GM15510 (cell line): ENCODE measurements around the gene MYLK.

Source experiments
- POLR2A ChIP-seq: IDR thresholded peaks from 3 replicates; pipeline ENCODE4 v1.6.1; 2011; ENCODE audit warnings: borderline replicate concordance; ENCODE audit not compliant: insufficient read length; ENCODE audit errors: extremely low read depth

Gene MYLK

DNA sequence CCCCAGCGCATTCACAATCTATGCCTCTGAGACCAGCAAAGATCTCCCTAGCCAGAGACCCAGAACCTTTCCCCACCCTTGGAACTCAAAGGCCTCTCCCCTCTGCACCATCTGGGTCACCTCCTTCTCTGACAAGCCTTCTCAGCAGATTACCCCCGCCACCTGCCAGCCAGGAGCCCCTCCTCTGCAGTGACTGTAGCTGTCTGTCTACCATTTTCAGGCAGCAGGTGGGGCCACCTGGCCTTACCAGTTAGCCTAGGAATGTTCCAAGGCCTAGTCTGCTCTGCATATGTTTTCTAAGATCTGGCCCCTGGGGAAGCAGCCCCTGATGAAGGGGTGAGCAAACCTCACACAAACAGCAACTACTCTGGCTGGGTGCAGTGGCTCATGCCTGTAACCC is 2.4 kb downstream of the MYLK start:
- no peak for TF ChIP-seq POLR2A

DNA sequence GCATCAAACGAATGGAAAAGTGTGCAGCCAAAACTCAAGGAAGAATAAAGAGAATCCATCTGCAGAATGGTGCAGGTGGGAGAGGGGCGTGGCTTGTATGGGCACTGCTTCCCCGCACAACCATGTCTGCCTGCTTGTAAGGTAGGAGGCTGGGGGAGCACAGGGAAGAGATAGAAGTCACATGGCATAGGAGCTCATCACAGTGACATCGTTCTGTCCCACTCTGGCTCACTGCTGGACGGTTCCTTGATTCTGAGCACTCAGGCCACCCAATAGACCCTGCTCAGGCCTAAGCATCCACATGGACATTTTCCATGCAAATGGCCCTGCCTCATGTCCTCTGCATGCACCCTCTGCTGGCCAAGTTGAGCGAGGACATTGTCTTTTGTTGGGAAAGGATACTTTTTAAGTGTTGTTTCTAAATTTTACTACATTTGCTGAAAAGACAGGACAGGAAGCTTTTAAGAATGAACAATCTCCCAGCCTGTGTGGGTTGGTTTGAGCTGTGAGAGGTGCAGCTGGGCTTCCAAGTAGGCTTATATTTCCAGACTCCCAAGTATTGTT is 3.1 kb downstream of the MYLK start:
- no peak for TF ChIP-seq POLR2A

DNA sequence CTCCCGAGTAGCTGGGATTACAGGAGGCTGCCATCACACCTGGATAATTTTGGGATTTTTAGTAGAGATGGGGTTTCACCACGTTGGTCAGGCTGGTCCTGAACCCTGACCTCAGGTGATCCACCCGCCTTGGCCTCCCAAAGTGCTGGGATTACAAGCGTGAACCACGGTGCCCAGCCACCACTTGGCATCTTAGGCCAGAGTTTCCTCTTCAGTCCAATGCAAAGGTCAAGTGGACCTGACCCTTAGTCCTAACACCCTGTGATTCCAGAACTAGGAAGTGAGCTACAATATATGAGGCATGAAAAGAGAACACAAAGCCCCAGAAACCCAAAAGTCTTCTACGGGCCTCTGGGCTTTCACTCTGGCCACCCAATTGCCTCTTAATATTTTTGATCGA is 5.3 kb downstream of the MYLK start:
- TF ChIP-seq POLR2A: no peak

DNA sequence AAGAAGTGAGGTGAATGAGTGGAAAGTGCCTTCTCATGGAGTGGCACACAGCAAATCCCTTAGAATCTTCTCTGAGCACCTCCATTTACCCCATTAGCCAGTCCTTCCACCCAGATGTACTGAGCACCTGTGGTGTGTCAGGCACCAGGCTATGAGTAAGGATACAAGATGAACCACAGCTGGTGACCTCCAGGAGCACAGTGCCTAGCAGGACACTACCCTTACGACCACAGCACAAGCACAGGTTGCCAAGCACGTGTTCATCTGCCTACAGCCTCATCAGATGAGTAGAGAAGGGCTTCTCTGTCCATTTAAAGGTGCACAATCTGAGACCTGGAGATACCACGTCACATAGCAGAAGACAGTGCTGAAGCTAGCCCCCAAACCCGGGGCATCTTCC is 6.2 kb downstream of the MYLK start:
- TF ChIP-seq POLR2A: no peak

DNA sequence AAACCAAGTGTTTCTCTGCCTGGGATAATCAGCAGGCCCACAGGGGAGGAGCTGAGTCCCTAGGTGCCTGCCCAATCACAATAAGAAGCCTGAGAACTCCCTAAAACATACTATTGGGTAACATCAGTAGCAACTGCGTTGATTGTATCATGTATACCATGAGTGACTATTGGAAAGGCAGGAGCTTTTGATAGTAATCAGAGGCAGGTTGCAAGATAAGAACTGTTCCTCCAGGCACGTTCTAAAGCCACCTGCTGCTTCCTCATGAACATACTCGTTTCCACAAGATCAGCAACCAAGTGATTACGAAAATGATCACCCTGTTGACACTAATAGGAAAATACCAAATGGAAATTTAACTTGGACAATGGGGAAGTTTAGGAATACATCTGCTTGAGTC is 6.7 kb downstream of the MYLK start:
- TF ChIP-seq POLR2A: no peak

DNA sequence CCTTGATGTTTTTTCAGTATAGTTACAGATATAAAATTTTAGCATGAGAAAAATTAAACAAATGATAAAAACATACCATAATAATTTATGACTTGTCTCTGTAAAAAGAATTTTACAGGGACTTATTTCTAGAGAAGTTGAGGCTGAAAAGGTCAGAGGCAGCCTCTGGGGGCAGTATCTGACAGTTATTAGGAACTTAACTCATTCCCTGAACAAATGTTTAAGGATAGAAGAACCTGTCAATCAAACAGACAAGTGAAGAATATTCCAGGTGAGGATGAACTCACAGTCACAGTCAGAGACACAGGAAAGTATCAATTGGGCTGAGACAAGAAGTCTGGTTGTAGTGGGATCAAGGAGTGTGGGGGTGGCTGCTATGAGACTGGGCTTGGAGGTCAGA is 7.3 kb downstream of the MYLK start:
- TF ChIP-seq POLR2A: no peak

DNA sequence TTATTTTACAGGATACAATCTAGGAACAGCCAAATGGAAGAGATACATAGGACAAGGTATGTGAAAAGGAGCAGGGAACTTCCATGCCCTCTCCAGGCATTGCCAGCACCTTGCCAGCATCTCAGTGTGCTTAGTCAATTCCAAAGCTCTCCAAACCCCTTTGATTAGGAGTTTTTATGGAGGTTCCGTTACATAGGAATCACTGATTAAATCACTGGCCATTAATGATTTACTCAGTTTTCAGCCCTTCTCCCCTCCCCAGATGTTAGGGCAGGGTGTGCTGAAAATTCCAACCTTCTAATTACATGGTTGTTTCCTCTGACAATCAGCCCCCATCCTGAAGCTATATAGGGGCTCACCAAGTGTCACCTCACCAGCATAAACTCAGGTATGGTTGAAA is 11.5 kb downstream of the MYLK start:
- no peak for TF ChIP-seq POLR2A

DNA sequence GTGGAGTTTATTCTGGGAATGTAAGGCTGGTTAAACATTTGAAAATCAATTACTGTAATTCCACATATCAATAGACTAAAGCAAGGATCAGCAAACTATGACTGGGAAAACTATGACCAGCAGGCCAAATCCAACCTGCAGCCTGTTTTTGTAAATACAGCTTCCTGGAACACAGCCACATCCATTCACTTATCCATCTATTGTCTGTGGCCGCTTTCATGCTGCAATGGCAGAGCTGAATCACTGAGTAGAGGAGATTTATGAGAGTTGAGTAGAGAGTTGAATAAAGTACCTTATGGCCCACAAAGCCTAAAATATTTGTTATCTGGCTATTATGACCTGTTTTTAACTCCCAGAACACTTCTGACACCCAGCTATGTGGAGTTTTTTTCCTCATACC is 12.2 kb downstream of the MYLK start:
- no peak for TF ChIP-seq POLR2A

DNA sequence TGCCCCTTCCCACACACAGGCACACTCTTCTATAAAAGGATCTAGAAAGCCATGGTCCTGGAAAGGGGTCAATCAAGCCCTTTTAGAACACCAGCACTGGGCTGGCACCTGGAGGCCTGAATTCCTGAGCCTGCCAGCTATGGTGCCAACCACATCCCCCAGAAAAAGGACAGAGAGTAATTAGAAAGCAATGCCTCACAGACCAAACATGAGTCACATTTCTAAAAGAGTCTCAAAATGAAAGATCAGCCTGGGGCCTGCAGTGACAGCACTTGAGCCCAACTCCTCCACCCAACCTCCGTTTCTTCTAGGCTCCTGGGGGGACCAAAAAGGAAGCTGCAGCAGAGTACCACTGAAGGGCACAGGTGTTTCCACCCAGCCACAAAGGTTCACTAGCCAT is 14.1 kb downstream of the MYLK start:
- TF ChIP-seq POLR2A: no peak

DNA sequence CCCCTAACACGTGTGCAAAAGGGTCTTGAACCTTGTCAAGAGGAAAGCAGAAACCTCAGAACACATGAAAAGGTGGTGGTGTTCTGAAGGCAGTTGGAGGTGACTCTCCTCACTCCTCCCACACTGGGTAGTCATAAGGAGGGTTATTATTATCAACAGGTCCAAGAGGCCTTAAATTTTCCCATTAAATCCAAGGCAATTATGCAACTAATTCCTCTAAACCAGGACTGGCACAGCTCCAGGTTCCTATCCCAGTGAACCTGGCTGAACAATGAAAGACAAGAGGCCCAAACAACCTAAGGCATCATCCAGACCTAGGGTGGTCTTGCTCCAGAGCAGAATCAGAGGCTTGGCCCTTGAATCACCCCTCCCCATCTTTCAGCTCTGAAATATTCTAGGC is 15.0 kb downstream of the MYLK start:
- TF ChIP-seq POLR2A: no peak

DNA sequence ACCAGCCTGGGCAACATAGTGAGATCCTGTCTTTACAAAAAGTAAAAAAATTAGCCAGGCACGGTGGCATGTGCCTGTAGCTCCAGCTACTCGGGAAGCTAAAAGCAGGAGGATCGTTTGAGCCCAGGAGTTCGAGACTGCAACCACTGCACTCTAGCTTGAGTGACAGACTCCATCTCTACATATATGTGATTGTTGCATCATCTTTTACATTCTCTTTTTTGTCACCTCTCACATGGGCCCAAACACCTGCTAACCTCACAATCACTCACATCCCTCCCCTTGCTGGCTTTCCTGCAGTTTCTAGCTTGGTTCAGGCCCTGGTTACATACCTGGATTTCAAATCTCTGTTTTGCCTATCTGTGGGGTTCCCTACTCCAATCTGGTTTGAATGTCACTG is 19.4 kb downstream of the MYLK start:
- no peak for TF ChIP-seq POLR2A

DNA sequence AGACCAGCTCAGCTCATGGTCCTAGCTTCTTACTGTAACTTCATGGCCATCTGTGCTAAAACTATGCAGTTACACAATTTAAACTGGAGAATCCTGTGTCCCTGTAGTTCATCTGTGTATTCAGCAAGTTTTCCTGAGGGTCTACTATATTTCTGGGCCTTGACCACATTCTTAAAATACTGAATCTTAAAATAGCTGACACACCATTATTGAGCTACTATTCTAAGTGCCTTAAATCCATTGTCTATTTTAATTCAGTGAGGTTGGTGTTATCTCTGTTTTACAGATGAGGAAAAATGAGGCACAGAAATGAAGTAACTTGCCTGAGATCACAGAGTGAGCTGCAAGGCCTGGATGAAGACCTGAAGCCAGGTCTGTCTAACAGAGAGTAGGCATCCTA is 22.0 kb downstream of the MYLK start:
- TF ChIP-seq POLR2A: no peak

DNA sequence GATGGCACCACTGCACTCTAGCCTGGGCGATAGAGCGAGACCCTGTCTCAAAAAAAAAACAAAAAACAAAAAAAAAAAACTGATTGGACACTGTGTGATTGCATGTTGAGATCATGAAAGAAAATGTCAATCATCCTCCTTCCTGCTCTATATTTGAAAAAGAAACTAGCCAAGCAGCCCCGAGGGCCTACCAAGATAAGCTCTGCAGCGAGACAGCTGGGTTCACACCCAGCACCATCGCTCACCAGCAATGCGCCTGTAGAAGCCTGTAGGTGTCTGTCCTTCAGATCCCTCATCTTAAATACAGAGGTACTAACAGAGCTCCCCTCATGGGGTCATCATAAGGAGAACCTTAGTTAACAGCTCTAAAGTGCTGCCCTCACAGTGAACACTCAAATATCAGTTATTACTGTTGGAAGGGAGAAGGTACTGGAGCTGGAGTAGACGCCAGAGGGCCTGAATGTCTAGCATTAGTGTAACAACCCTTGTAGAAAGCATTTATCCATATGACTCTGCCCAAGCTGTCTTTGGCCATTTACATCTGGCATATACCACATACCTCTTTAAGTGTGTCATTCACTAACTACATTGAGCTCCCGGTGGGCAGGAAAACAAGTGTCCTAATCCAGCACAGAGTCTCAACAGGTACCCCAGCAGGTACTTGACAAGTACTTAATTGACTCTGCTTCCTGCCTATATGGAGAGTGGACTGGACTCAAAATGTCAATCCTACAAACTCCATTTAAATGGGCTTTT is 22.9 kb downstream of the MYLK start:
- no peak for TF ChIP-seq POLR2A

DNA sequence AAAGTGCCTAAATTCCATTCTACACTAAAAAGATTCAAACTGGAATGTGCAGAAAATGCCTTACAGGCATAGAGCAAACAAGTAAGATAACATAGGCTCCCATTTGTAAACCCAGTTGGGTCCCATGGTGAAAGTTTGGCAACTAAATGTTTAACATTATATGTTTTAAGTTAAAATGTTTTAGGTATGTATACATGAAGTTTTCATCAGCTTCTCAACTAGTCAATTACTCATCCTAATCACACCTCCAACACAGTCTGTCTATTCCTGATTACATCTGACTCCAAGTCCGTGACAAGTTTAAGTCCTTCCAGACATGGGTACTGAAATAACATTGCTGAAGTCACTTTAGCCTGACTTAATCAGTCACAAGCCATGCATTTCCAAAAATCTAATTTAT is 25.0 kb downstream of the MYLK start:
- no peak for TF ChIP-seq POLR2A

DNA sequence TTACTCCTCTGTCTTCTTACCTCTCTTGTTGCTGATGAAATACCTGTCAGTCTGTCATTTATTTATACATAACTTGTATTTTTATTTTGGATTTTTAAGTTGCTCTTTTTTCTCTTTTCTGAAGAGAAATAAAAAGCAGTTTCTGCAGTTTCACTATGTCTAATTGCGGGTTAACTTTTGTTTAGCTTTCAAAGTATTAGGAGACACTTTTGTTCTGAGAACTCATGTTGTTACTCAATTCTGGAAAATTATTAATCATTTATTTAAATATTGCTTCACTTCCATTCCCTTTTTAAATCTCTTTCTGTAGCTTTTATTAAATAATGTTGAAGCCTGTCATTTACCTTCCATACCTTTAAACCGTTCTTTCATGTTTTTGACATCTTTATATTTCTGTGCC is 29.2 kb downstream of the MYLK start:
- TF ChIP-seq POLR2A: no peak

DNA sequence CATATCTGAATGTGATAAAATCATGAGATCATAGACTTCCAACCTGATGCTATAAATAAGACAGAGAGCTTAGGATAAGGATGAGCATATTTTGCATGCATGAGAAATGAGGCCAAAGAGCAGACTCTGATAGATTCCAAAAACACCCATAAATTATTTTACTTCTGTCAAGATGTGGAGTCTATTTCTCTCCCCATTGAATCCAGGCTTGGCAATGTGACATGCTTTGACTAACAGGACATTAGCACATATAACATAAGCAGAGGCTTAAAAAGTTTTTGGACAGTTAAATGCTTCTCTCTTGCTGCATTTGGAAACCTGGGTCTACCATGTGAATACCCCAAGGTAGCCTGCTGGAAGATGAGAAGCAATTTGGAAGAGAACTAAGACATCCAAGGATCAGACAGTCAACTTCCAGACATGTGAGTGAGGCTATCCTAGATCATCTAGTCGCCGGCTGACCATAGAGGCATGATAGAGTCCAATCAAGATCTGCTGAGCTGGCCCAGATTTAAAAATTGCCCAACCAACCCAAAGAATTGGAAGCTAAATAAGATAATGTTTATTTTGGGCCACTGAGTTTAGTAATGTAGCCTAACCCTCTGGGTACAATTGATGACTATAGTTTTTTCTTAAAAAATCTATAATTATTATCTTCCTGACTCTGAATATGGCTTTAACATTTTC is 30.3 kb downstream of the MYLK start:
- no peak for TF ChIP-seq POLR2A
